ENCODE measurements around the gene ZNF14. TPM values are rescaled to one million over a fixed set of nuclear protein-coding genes. Genes with fewer than 3 reads are reported as not detected.
"Not testable (repeated sequence)": the region's sequence is repeated elsewhere in the genome, so short reads cannot be mapped to it uniquely, and the experiment has no call there.

Gene ZNF14
- total RNA-seq, 4 donors from 2014 or later: 0.97 to 2.1 (median 1.7) TPM

- peak overlapping the region; percentile 62 to 83 (median 82) for H3K4me3 ChIP-seq
- H3K27ac ChIP-seq: peak overlapping the region; percentile 75 to 87 (median 80)
- H3K4me1 ChIP-seq: peaks cover 14 to 19% of the 10 kb centered on the region in 2 donors
- H3K9me3 ChIP-seq: no peaks in the 10 kb centered on the region
- in situ Hi-C loops (cut with MboI; ENCODE audit: low sequenced_read_pairs in 4 of 4) (loop anchor here in 1 of 4 donors (5.0 kb wide), 1 partner anchor 41 kb away; no protein-coding TSS in a partner anchor), intact Hi-C loops (cut with DNase I; ENCODE audit: low total_unique reads) (loop anchor here (1.0 to 5.0 kb wide), 6 partner anchors 43 to 276 kb away; partner anchors contain the start of genes ATP13A1, ZNF14, ZNF506 and ZNF682)
- ATAC-seq (peak; percentile 100), DNase-seq (peak; percentile 95 to 97)
- H3K27me3 ChIP-seq: no peaks in the 10 kb centered on the region
- TF ChIP-seq POLR2A (IDR thresholded peaks at IDR 0.05) (peak; percentile 14 to 33), CTCF (IDR thresholded peaks at IDR 0.05 in 4 of 5, conservative IDR thresholded peaks at IDR 0.05 in 1 of 5) (peak in 2 of 5 experiments; percentile 10 to 25)
- H3K36me3 ChIP-seq: no peaks in the 10 kb centered on the region
These were observed 43.5 kb upstream of the ZNF14 start for GRCh38 chr19:19776206-19777008.

- intact Hi-C loops (cut with DNase I; ENCODE audit: low total_unique reads): loop anchor here (1.0 to 5.0 kb wide), 6 partner anchors 43 to 276 kb away; partner anchors contain the start of genes ATP13A1, ZNF14, ZNF506 and ZNF682
- no peaks in the 10 kb centered on the region for H3K9me3 ChIP-seq
- TF ChIP-seq CTCF (IDR thresholded peaks at IDR 0.05 in 4 of 5, conservative IDR thresholded peaks at IDR 0.05 in 1 of 5): no peak
- no peak for TF ChIP-seq POLR2A (IDR thresholded peaks at IDR 0.05)
- peak in 1 of 2 donors; percentile 6 for ATAC-seq
- no peaks in the 10 kb centered on the region for H3K27me3 ChIP-seq
- H3K27ac ChIP-seq: peak overlapping the region; percentile 75 to 87 (median 80)
- peak overlapping the region; percentile 62 to 83 (median 82) for H3K4me3 ChIP-seq
- in situ Hi-C loops (cut with MboI; ENCODE audit: low sequenced_read_pairs in 4 of 4): loop anchor here in 1 of 4 donors (5.0 kb wide), 1 partner anchor 41 kb away; no protein-coding TSS in a partner anchor
- peaks cover 14 to 19% of the 10 kb centered on the region in 2 donors for H3K4me1 ChIP-seq
- DNase-seq: no peak
- H3K36me3 ChIP-seq: no peaks in the 10 kb centered on the region
These were observed 42.9 kb upstream of the ZNF14 start for GRCh38 chr19:19775891-19776205.

GRCh38 chr19:19774354-19775033 is 41.6 kb upstream of the ZNF14 start:
- Histone ChIP-seq H3K9me3 (no peaks in the 10 kb centered on the region), H3K4me1 (peaks cover 14 to 19% of the 10 kb centered on the region in 2 donors), H3K27me3 (no peaks in the 10 kb centered on the region), H3K36me3 (no peaks in the 10 kb centered on the region), H3K4me3 (no peak overlapping the region), H3K27ac (no peak overlapping the region)
- intact Hi-C loops (cut with DNase I; ENCODE audit: low total_unique reads): loop anchor here (5.0 kb wide), 1 partner anchor 278 kb away; no protein-coding TSS in a partner anchor
- TF ChIP-seq POLR2A (IDR thresholded peaks at IDR 0.05): no peak
- TF ChIP-seq CTCF (IDR thresholded peaks at IDR 0.05 in 4 of 5, conservative IDR thresholded peaks at IDR 0.05 in 1 of 5): no peak
- DNase-seq: no peak
- in situ Hi-C loops (cut with MboI; ENCODE audit: low sequenced_read_pairs in 4 of 4): loop anchor here in 1 of 4 donors (5.0 kb wide), 1 partner anchor 43 kb away; no protein-coding TSS in a partner anchor
- ATAC-seq: no peak

GRCh38 chr19:19771963-19772362 is 39.1 kb upstream of the ZNF14 start:
- intact Hi-C loops (cut with DNase I; ENCODE audit: low total_unique reads); H3K9me3 ChIP-seq; H3K27ac ChIP-seq; ATAC-seq; in situ Hi-C loops (cut with MboI; ENCODE audit: low sequenced_read_pairs in 4 of 4); H3K4me3 ChIP-seq; H3K27me3 ChIP-seq; H3K36me3 ChIP-seq; DNase-seq: not testable (repeated sequence)
- H3K4me1 ChIP-seq: peaks cover 9 to 11% of the 10 kb centered on the region in 2 donors

GRCh38 chr19:19769971-19770370 is 37.1 kb upstream of the ZNF14 start:
- H3K36me3 ChIP-seq; DNase-seq; ATAC-seq; H3K4me3 ChIP-seq; H3K4me1 ChIP-seq; H3K27ac ChIP-seq; H3K27me3 ChIP-seq; H3K9me3 ChIP-seq; in situ Hi-C loops (cut with MboI; ENCODE audit: low sequenced_read_pairs in 4 of 4); intact Hi-C loops (cut with DNase I; ENCODE audit: low total_unique reads): not testable (repeated sequence)

All from gastrocnemius medialis (tissue), 4 donors.